Subcutaneous adipose tissue (tissue), 4 donors: ENCODE measurements around the gene MAP7D1. TPM values are rescaled to one million over a fixed set of nuclear protein-coding genes. Genes with fewer than 3 reads are reported as not detected.

Experiments
- total RNA-seq, 4 donors: library from RNA; depleted of rRNA; stranded (reverse); fragments of >200 nt; gene quantifications; one replicate each; pipeline ENCODE4 v1.1.0, GENCODE V29; 2016
- TF ChIP-seq, protein P1 (sequence below): fragments of 450-650 bp; IDR thresholded peaks from one replicate; pipeline ENCODE4 v1.5.1; 2016; ENCODE audit warnings: low read depth, mild to moderate bottlenecking, control low read depth, antibody characterized with exemption, moderate library complexity

The MAP7D1 gene
- total RNA-seq, 4 donors from 2014 or later, result 73.1 to 227 (median 77.9) TPM

DNA sequence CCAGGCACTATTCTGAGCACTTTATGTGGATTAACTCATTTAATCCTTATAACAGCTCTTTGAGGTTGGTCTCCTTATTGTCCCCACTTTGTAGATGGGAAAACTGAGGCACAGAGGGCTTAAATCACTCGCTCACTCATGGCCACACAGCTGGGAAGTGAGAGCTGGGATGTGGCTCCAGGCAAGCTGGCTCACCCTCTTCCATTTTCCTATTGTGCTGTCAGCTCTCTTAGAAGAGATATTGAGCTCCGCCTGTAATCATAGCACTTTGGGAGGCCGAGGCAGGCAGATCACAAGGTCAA lies 27.1 kb upstream of the MAP7D1 start:
- TF ChIP-seq, protein P1, sequence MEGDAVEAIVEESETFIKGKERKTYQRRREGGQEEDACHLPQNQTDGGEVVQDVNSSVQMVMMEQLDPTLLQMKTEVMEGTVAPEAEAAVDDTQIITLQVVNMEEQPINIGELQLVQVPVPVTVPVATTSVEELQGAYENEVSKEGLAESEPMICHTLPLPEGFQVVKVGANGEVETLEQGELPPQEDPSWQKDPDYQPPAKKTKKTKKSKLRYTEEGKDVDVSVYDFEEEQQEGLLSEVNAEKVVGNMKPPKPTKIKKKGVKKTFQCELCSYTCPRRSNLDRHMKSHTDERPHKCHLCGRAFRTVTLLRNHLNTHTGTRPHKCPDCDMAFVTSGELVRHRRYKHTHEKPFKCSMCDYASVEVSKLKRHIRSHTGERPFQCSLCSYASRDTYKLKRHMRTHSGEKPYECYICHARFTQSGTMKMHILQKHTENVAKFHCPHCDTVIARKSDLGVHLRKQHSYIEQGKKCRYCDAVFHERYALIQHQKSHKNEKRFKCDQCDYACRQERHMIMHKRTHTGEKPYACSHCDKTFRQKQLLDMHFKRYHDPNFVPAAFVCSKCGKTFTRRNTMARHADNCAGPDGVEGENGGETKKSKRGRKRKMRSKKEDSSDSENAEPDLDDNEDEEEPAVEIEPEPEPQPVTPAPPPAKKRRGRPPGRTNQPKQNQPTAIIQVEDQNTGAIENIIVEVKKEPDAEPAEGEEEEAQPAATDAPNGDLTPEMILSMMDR, result no peak

DNA sequence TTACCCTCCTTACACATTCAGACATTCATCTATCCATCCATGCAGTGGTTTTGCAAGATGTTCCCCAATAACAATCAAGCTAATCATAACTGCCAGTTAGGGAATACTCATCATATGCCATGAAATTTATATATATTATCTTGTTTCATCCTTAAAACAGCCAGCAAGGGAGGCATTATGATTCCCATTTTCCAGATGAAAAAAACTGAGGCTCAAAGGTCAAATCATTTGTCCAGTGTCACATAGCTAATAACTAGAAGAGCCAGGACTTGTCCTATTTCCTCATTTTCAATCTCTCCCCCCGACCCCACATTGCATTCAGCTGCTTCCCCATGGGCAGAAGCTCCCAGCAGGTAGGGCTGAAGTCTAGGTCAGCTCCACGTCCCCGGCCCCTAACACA lies 23.9 kb upstream of the MAP7D1 start:
- TF ChIP-seq, protein P1, result no peak

DNA sequence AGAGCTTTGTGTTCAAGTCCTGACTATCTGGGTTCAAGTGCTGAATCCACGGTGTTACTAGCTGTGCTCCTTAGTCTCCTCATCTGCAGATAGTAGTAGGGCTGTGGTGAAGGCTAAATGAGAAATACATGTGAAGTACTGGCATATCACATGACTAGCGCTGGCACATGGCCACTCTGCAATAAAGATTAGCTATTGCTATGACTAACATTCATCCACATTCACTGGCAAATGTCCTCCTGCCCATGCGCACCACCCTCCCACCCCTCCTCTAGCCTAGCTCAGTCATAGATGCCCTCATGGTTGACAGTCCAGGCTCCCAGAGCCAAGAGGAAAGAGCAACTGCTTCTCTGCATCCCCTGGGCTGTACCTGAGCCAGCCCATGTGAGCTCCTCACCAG lies 22.5 kb upstream of the MAP7D1 start:
- TF ChIP-seq, protein P1, result no peak

DNA sequence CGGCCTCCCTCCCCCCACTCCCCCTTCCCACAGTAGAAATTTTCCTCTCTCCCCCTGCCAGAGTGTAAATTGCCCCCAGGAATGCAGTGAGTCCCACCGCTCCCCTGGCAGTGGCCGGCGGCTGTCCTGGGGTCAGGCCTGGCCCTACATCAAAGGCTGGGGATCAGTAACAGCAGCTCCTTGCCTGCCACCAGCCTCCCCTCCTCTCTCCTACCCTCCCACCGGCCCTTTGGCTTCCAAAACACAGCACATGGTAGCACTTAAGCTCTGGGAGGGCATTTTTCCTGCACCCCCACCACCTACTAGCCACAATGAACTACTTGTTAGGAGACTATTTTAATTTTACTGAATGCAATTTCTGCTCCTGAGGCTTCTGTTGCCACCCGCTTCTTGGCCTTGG lies 21.9 kb upstream of the MAP7D1 start:
- TF ChIP-seq, protein P1, result no peak

DNA sequence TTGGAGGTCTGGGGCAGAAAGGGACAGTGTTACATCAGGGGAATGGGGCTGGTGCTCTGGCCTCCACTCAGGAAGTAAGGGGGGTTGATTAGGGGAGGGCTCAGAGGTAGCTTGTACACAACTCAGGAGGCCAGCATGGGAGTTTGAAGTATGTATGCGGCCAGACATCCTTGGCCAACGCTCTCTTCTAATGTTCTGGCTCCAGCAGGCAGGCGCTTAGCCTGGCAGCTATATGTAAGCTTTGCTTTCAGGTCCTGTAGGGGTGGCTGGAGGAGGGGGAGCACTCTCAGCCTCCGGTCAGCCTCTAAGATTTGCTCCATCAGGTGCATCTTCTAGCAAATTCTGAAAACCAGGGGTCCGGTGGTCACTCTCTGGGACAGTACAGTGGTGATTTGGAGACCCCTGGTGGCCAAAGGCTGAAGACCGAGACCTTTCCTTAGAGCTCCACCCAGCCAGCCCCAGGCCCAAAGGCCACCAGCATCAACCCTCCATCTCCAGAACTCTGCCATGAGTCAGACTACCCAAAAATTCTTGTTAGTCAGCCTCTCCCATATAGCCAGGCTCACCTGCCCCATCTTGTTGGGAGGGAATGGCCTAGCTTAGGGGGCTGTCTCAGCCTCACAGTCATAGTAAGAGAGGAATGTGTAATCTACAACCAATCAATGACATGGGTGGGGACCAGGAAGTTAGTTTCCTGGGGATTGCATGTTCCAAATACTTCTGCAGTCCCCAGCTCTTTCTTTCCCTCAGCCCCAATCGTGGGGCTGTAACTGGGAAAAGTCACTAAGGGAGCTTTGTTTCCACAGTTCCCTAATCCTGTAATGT lies 21.2 kb upstream of the MAP7D1 start:
- TF ChIP-seq, protein P1, result no peak

DNA sequence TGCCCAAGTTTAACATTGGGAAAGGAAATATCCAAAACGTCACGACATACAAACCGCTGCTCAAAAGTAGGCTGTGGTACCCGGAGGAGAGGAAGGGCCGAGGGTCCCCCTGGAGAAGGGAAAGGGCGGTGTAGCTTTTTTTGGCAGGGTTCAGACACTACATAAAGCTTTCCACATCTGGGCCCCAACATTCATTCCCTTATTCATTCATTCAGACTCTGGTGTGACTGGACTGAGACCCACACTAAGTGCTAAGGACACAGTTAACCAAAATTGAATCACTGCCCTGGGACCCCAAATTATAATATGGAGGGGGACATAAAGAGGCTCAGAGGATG lies 20.7 kb upstream of the MAP7D1 start:
- TF ChIP-seq, protein P1, result no peak

DNA sequence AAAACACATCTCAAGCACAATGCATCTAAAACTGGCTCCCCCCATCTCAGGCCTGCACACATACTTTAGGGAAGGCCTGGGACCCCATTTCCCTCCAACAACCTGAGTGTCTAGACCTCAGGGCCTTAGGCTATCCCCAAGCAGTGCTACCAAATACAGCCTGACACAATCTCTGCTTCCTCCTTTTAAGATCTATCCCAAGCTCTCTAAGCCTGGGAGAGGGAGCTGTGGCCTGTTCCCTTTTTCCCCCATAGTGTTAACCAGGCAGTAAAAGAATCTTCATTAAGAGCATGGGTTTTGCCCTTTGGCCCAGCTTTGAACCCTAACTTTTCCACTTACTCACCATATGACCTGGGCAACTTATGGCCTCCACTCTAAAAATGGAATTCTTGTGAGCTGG lies 20.2 kb upstream of the MAP7D1 start:
- TF ChIP-seq, protein P1, result no peak
